ENCODE results near the gene SCT.

DNA sequence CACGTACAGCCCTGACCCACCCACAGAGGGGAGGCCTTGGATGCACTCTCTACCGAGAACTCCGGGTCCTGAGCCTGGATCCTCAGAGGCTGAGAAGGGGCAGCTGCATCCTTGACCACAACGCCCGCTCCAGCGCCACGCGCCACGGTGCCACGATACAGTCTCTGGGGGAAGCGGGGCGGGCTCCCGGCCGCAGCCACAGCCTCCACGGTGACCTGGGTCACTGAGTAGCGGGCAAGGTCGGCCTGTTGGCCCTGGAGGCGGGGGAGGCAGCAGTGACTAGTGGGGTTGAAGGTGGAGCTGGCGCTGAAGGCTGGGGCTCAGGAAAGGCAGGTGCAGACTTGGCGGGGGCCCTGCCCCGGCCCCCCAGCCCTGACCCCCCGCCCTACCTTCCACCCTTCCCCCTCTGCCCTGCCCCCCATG, 7.3 kb downstream of the SCT start:
- TF ChIP-seq ZNF274 (IDR thresholded peaks at IDR 0.05; ENCODE audit: low read depth, low read length) (no peak), YY1 (IDR thresholded peaks at IDR 0.05; ENCODE audit: insufficient read depth, insufficient read length) (no peak), SUZ12 (IDR thresholded peaks at IDR 0.05; ENCODE audit: extremely low read depth, insufficient read depth, insufficient read length) (no peak)

Measured in NT2/D1 (cell line).